Tibial nerve (tissue), 4 donors: ENCODE measurements around the gene WASHC4. TPM values are rescaled to one million over a fixed set of nuclear protein-coding genes. Genes with fewer than 3 reads are reported as not detected.

Experiments
- DNase-seq, 2 donors: peaks; one replicate each; pipeline ENCODE4 v3.0.0-alpha.2; 2019; ENCODE audit warnings: low spot score in 2 of 2
- H3K27ac ChIP-seq, 4 donors: fragments of 200-600 bp; sonication (generic) in 3 of 4; one replicate each; pipeline ENCODE4 v1.5.1; 2017 to 2019; ENCODE audit warnings: mild to moderate bottlenecking in 1 of 4
- H3K27me3 ChIP-seq, 2 donors: fragments of 200-600 bp; sonication (generic) in 1 of 2; one replicate each; pipeline versions ENCODE4 v1.5.1 to v1.6.0; 2017 to 2019
- H3K36me3 ChIP-seq, 3 donors: fragments of 200-600 bp; sonication (generic); one replicate each; pipeline ENCODE4 v1.5.1; 2018 to 2019
- H3K4me1 ChIP-seq, 4 donors: fragments of 200-600 bp; sonication (generic) in 3 of 4; one replicate each; pipeline ENCODE4 v1.5.1; 2017 to 2019
- H3K4me3 ChIP-seq, 4 donors: fragments of 200-600 bp; sonication (generic) in 3 of 4; one replicate each; pipeline ENCODE4 v1.5.1; 2017 to 2019; ENCODE audit warnings: mild to moderate bottlenecking in 1 of 4, moderate library complexity in 1 of 4
- H3K9me3 ChIP-seq, 4 donors: fragments of 200-600 bp; sonication (generic) in 3 of 4; one replicate each; pipeline ENCODE4 v1.5.1; 2017 to 2019
- CTCF ChIP-seq, 5 experiments: fragments of 200-600 bp in 3 of 5; fragments of 450-650 bp in 2 of 5; sonication (generic) in 3 of 5; IDR thresholded peaks; one replicate each; pipeline ENCODE4 v1.5.1; 2016 to 2019; ENCODE audit warnings: antibody characterized with exemption in 5 of 5, mild to moderate bottlenecking in 3 of 5, moderate library complexity in 2 of 5
- EP300 ChIP-seq, 2 donors: sonication (generic); formaldehyde crosslinking; IDR thresholded peaks; one replicate each; pipeline ENCODE4 v1.6.1; 2017; ENCODE audit warnings: antibody characterized with exemption in 2 of 2, mild to moderate bottlenecking in 1 of 2
- POLR2A ChIP-seq, 2 donors: fragments of 450-650 bp; IDR thresholded peaks; one replicate each; pipeline ENCODE4 v1.6.1; 2017; ENCODE audit warnings: antibody characterized with exemption in 2 of 2, mild to moderate bottlenecking in 2 of 2, moderate library complexity in 2 of 2
- WGBS, 2 donors: methylation state at CpG; one replicate each; pipeline ENCODE4 v1.1.5; 2018; 5-methylcytosine and 5-hydroxymethylcytosine counted together
- total RNA-seq, 4 donors: library from RNA; depleted of rRNA; stranded (reverse); fragments of >200 nt; gene quantifications; one replicate each; pipeline ENCODE4 v1.1.0, GENCODE V29; 2016

WASHC4 gene
- total RNA-seq, 4 donors from 2014 or later = 60.9 to 119 (median 79.9) TPM

GRCh38 chr12:105205322-105206048, 98.0 kb downstream of the WASHC4 start:
- Histone ChIP-seq H3K27me3 (no peaks in the 10 kb centered on the region), H3K4me3 (no peak overlapping the region), H3K36me3 (peaks cover 0 to 99% (median 14%) of the 10 kb centered on the region in 3 donors), H3K4me1 (peaks cover 0 to 3% (median 0%) of the 10 kb centered on the region in 4 donors), H3K27ac (no peak overlapping the region), H3K9me3 (no peaks in the 10 kb centered on the region)
- no peak for DNase-seq
- no peak for TF ChIP-seq CTCF (IDR thresholded peaks at IDR 0.05)
- no peak for TF ChIP-seq POLR2A (IDR thresholded peaks at IDR 0.05)
- no peak for TF ChIP-seq EP300 (IDR thresholded peaks at IDR 0.05)
- 84 to 88% methylated on average over 10 of the region's 10 CpGs for WGBS, 2 donors

- Histone ChIP-seq H3K4me3 (no peak overlapping the region), H3K27ac (no peak overlapping the region), H3K9me3 (no peaks in the 10 kb centered on the region), H3K4me1 (no peaks in the 10 kb centered on the region), H3K36me3 (peaks cover 0 to 99% (median 14%) of the 10 kb centered on the region in 3 donors), H3K27me3 (no peaks in the 10 kb centered on the region)
- TF ChIP-seq CTCF (IDR thresholded peaks at IDR 0.05) (no peak), EP300 (IDR thresholded peaks at IDR 0.05) (no peak), POLR2A (IDR thresholded peaks at IDR 0.05) (no peak)
- DNase-seq = no peak
- WGBS, 2 donors = 89 to 92% methylated on average over 16 of the region's 16 CpGs
These were observed 99.3 kb downstream of the WASHC4 start for GRCh38 chr12:105206686-105207374.

- Histone ChIP-seq H3K36me3 (peaks cover 0 to 98% (median 14%) of the 10 kb centered on the region in 3 donors), H3K9me3 (no peaks in the 10 kb centered on the region), H3K4me1 (no peaks in the 10 kb centered on the region), H3K27me3 (no peaks in the 10 kb centered on the region), H3K4me3 (no peak overlapping the region), H3K27ac (no peak overlapping the region)
- WGBS, 2 donors = 90 to 95% methylated on average over 3 of the region's 3 CpGs
- TF ChIP-seq CTCF (IDR thresholded peaks at IDR 0.05) = no peak
- TF ChIP-seq EP300 (IDR thresholded peaks at IDR 0.05) = no peak
- no peak for TF ChIP-seq POLR2A (IDR thresholded peaks at IDR 0.05)
- DNase-seq = no peak
These were observed 101.6 kb downstream of the WASHC4 start for GRCh38 chr12:105209091-105209490.

GRCh38 chr12:105212438-105212837, 104.9 kb downstream of the WASHC4 start:
- Histone ChIP-seq H3K36me3 (peaks cover 0 to 98% (median 0%) of the 10 kb centered on the region in 3 donors), H3K4me3 (no peak overlapping the region), H3K9me3 (no peaks in the 10 kb centered on the region), H3K27me3 (no peaks in the 10 kb centered on the region), H3K4me1 (no peaks in the 10 kb centered on the region), H3K27ac (no peak overlapping the region)
- TF ChIP-seq EP300 (IDR thresholded peaks at IDR 0.05) = no peak
- no peak for TF ChIP-seq POLR2A (IDR thresholded peaks at IDR 0.05)
- no peak for TF ChIP-seq CTCF (IDR thresholded peaks at IDR 0.05)
- 69 to 82% methylated on average over 6 of the region's 6 CpGs for WGBS, 2 donors
- no peak for DNase-seq

- no peak overlapping the region for H3K27ac ChIP-seq
- DNase-seq = no peak
- peaks cover 0 to 86% (median 0%) of the 10 kb centered on the region in 3 donors for H3K36me3 ChIP-seq
- no peaks in the 10 kb centered on the region for H3K9me3 ChIP-seq
- H3K4me3 ChIP-seq = no peak overlapping the region
- no peaks in the 10 kb centered on the region for H3K27me3 ChIP-seq
- WGBS, 2 donors = 84 to 89% methylated on average over 6 of the region's 6 CpGs
- peaks cover 0 to 12% (median 6%) of the 10 kb centered on the region in 4 donors for H3K4me1 ChIP-seq
- no peak for TF ChIP-seq POLR2A (IDR thresholded peaks at IDR 0.05)
- no peak for TF ChIP-seq CTCF (IDR thresholded peaks at IDR 0.05)
- TF ChIP-seq EP300 (IDR thresholded peaks at IDR 0.05) = no peak
These were observed 106.6 kb downstream of the WASHC4 start for GRCh38 chr12:105214148-105214547.
